Fibroblast of mammary gland (primary cell): Measurements from ENCODE around the gene ARF1.

Source experiments
- DNase-seq: peaks from one replicate; pipeline ENCODE4 v3.0.0-alpha.2; 2010; ENCODE audit warnings: low read depth
- H3K4me3 ChIP-seq: 2 replicates; pipeline ENCODE4 v1.5.1; 2011; ENCODE audit warnings: low read depth, mild to moderate bottlenecking, low read length, moderate library complexity; ENCODE audit not compliant: control insufficient read depth
- CTCF ChIP-seq: conservative IDR thresholded peaks from 2 replicates; pipeline ENCODE4 v1.5.1; 2011; ENCODE audit warnings: low read depth, low read length, inconsistent platforms; ENCODE audit not compliant: control insufficient read depth, insufficient read depth

ARF1 gene

GRCh38 chr1:228104526-228105269 lies 22.2 kb downstream of the ARF1 start:
- no peak overlapping the region for H3K4me3 ChIP-seq
- DNase-seq, result peak; percentile 37
- TF ChIP-seq CTCF, result no peak

GRCh38 chr1:228105270-228105995 lies 22.9 kb downstream of the ARF1 start:
- no peak for DNase-seq
- TF ChIP-seq CTCF, result no peak
- H3K4me3 ChIP-seq, result no peak overlapping the region

GRCh38 chr1:228105996-228106799 lies 23.7 kb downstream of the ARF1 start:
- no peak overlapping the region for H3K4me3 ChIP-seq
- DNase-seq, result no peak
- TF ChIP-seq CTCF, result no peak

GRCh38 chr1:228106800-228107054 lies 24.2 kb downstream of the ARF1 start:
- no peak overlapping the region for H3K4me3 ChIP-seq
- no peak for TF ChIP-seq CTCF
- DNase-seq, result no peak

- no peak overlapping the region for H3K4me3 ChIP-seq
- DNase-seq, result no peak
- no peak for TF ChIP-seq CTCF
Measured at GRCh38 chr1:228107636-228108035, 25.1 kb downstream of the ARF1 start.

GRCh38 chr1:228108055-228108690 lies 25.7 kb downstream of the ARF1 start:
- no peak for DNase-seq
- H3K4me3 ChIP-seq, result peak overlapping the region; percentile 89
- TF ChIP-seq CTCF, result no peak
